Measurements from ENCODE around the gene CABLES2.

Gene CABLES2

DNA sequence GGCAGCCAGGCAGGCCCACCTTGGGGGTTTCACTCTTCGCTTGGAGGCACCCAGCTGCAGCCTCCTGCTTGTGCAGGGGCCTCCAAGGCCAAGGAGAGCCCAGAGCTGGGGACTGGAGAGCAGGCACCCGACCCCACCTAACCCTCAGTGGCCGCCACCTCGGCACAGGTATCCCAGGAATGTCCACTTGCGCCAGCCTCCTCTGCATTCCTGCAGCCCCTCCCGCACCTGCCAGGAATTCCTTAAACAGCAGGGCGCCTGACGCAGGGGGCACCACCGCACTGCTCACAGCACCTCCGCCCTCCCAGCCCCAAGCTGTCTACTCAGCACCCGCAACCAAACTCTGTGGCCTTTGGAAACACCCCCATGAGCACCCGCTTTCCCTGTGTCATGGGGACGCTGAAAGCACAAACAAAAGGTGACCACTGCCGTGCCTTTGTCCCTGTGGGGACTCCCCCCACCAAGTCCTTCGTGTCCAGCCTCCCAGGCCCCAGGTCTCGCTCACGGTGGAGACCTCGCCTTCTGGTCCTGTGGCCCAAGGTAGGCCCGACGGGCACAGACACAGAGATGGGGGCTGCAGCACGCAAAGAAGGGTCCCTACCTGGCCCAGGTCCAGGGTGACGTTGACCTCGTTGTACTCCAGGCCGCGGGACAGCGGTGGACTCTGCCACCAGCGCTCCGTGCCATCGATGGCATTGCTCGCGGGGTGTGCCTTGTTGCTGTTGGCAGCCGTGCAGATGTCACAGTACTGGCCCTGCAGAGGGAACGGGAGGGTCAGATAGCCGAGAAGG, 45.1 kb downstream of the CABLES2 start:
- H3K4me3 ChIP-seq (ENCODE audit: low read depth, low read length, poor library complexity, severe bottlenecking) = no peak overlapping the region
- H3K9ac ChIP-seq (ENCODE audit: low read length) = no peak overlapping the region
- no peaks in the 10 kb centered on the region for H4K20me1 ChIP-seq (ENCODE audit: insufficient read depth, low read length)
- H3F3A ChIP-seq (ENCODE audit: insufficient read depth, low read length) = no peaks in the 10 kb centered on the region
- H3K27me3 ChIP-seq (ENCODE audit: insufficient read depth, low read length) = peaks cover 20% of the 10 kb centered on the region; the same call in 1 of the 2 replicates
- H3K27ac ChIP-seq (ENCODE audit: low read depth, low read length, poor library complexity, severe bottlenecking) = no peak overlapping the region
- no peak overlapping the region for H3K4me2 ChIP-seq (ENCODE audit: low read length)
- no peaks in the 10 kb centered on the region for H3K79me2 ChIP-seq (ENCODE audit: insufficient read depth, low read length)
- H3K36me3 ChIP-seq (ENCODE audit: insufficient read depth, low read length) = no peaks in the 10 kb centered on the region
- no peaks in the 10 kb centered on the region for H3K9me3 ChIP-seq (ENCODE audit: low read length)
- H3K9me2 ChIP-seq (ENCODE audit: low read depth, low read length) = no peaks in the 10 kb centered on the region
- no peak for TF ChIP-seq EZH2 (IDR thresholded peaks at IDR 0.05; ENCODE audit: borderline replicate concordance, low read length)
- TF ChIP-seq, protein P1, sequence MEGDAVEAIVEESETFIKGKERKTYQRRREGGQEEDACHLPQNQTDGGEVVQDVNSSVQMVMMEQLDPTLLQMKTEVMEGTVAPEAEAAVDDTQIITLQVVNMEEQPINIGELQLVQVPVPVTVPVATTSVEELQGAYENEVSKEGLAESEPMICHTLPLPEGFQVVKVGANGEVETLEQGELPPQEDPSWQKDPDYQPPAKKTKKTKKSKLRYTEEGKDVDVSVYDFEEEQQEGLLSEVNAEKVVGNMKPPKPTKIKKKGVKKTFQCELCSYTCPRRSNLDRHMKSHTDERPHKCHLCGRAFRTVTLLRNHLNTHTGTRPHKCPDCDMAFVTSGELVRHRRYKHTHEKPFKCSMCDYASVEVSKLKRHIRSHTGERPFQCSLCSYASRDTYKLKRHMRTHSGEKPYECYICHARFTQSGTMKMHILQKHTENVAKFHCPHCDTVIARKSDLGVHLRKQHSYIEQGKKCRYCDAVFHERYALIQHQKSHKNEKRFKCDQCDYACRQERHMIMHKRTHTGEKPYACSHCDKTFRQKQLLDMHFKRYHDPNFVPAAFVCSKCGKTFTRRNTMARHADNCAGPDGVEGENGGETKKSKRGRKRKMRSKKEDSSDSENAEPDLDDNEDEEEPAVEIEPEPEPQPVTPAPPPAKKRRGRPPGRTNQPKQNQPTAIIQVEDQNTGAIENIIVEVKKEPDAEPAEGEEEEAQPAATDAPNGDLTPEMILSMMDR (IDR thresholded peaks at IDR 0.05; ENCODE audit: low read length) = no peak
- H2AFZ ChIP-seq (ENCODE audit: low read length) = no peak overlapping the region
- H3K4me1 ChIP-seq (ENCODE audit: insufficient read depth, low read length, severe bottlenecking) = peaks cover 10% of the 10 kb centered on the region

DNA sequence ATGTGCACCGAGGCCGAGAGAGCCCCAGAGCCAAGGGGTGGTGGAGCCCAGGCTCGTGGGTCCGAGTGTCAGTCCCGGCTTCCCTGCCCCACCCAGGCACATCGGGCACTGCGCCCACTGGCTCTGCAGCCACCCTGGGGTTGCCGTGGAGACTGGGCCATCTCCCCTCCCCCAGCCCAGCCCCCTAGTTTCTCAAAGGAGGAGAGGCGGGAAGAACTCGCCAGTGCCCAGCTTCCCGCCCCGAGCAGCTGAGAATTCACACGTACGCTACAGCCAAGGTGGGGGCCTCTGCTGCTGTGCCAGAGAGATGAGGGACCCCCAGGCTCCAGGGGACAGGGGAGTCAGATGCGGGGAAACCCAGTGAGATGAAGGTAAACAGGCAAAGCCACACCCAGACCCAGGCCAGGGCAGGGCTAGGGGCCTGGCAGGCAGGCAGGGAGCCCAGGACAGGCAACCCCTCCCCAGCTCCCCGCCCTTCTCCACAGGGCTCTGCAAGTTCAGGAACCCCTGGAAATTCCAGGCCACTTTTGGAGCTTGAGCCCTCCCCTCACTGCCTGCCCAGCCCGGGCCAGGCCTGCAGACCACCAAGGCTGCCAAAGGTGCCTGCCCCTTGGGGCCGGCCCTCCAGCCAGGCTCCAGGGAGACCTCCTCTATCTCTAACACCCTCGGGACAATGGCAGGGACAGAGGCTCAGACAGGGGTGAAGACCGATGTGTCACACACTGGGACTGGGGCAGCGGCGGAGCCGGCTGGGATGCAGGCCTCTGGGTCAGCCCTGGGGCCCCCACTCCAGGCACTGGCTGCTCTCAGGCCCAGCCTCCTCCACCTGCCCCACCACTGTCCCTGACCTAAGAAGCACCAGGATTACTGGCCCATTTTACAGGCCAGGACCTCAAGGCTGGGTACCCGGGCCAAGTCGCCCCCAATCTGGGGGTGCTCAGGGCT, 46.0 kb downstream of the CABLES2 start:
- Histone ChIP-seq H3F3A (ENCODE audit: insufficient read depth, low read length) (no peaks in the 10 kb centered on the region), H3K27ac (ENCODE audit: low read depth, low read length, poor library complexity, severe bottlenecking) (no peak overlapping the region), H3K36me3 (ENCODE audit: insufficient read depth, low read length) (no peaks in the 10 kb centered on the region), H2AFZ (ENCODE audit: low read length) (no peak overlapping the region), H3K9me2 (ENCODE audit: low read depth, low read length) (no peaks in the 10 kb centered on the region), H3K79me2 (ENCODE audit: insufficient read depth, low read length) (no peaks in the 10 kb centered on the region), H3K4me2 (ENCODE audit: low read length) (no peak overlapping the region), H4K20me1 (ENCODE audit: insufficient read depth, low read length) (no peaks in the 10 kb centered on the region), H3K4me1 (ENCODE audit: insufficient read depth, low read length, severe bottlenecking) (peaks cover 2% of the 10 kb centered on the region), H3K9ac (ENCODE audit: low read length) (no peak overlapping the region), H3K27me3 (ENCODE audit: insufficient read depth, low read length) (peaks cover 15% of the 10 kb centered on the region), H3K4me3 (ENCODE audit: low read depth, low read length, poor library complexity, severe bottlenecking) (no peak overlapping the region), H3K9me3 (ENCODE audit: low read length) (no peaks in the 10 kb centered on the region)
- TF ChIP-seq EZH2 (IDR thresholded peaks at IDR 0.05; ENCODE audit: borderline replicate concordance, low read length) = no peak
- TF ChIP-seq, protein P1 (IDR thresholded peaks at IDR 0.05; ENCODE audit: low read length) = no peak

DNA sequence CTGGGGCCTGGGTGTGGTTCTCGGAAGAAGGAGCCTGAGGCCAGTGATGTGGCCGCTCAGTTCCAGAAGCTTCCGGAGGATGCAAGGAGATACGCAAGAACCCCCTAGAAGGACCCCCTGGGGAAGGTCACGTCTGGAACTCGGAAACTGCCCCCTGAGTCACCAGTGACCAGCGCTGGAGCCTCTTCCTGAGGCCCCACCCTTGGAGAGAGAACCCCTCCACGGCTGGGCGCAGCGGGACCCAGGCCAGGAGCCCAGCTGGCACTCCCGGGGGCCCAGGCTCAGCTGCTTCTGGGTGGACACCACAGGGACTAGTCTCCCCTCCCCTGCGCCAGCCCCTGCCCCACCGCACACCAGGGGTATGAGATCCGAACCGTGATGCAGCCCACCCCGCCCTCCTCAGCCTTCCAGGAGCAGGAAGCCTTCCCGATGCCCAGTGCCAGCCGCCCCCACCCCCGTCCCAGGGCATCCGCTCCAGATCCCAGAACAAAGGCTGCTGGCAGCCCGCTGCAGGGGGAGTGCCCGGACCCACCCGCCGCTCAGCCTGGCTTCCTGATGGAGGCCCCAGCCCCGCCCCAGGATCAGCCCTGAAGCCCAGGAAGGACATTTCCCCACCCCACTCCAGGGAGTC, 47.5 kb downstream of the CABLES2 start:
- Histone ChIP-seq H3K79me2 (ENCODE audit: insufficient read depth, low read length) (no peaks in the 10 kb centered on the region), H3K4me3 (ENCODE audit: low read depth, low read length, poor library complexity, severe bottlenecking) (no peak overlapping the region), H3K4me1 (ENCODE audit: insufficient read depth, low read length, severe bottlenecking) (no peaks in the 10 kb centered on the region), H3K9ac (ENCODE audit: low read length) (no peak overlapping the region), H2AFZ (ENCODE audit: low read length) (no peak overlapping the region), H3K27ac (ENCODE audit: low read depth, low read length, poor library complexity, severe bottlenecking) (no peak overlapping the region), H3K4me2 (ENCODE audit: low read length) (no peak overlapping the region), H3K9me3 (ENCODE audit: low read length) (no peaks in the 10 kb centered on the region), H3F3A (ENCODE audit: insufficient read depth, low read length) (no peaks in the 10 kb centered on the region), H3K27me3 (ENCODE audit: insufficient read depth, low read length) (peaks cover 15% of the 10 kb centered on the region; the same call in 1 of the 2 replicates), H3K9me2 (ENCODE audit: low read depth, low read length) (no peaks in the 10 kb centered on the region), H3K36me3 (ENCODE audit: insufficient read depth, low read length) (no peaks in the 10 kb centered on the region), H4K20me1 (ENCODE audit: insufficient read depth, low read length) (no peaks in the 10 kb centered on the region)
- TF ChIP-seq, protein P1 (IDR thresholded peaks at IDR 0.05; ENCODE audit: low read length) = no peak
- no peak for TF ChIP-seq EZH2 (IDR thresholded peaks at IDR 0.05; ENCODE audit: borderline replicate concordance, low read length)

Data from OCI-LY1 (cell line).